ENCODE measurements around the gene MPPED1. TPM values are rescaled to one million over a fixed set of nuclear protein-coding genes. Genes with fewer than 3 reads are reported as not detected.

MPPED1 gene
- total RNA-seq, 4 donors from 2014 or later, result 0.29 to 6.8 (median 0.80) TPM; not detected in 1

GRCh38 chr22:43449831-43450225, 38.0 kb downstream of the MPPED1 start:
- H3K4me3 ChIP-seq (ENCODE audit: low read depth, poor library complexity, severe bottlenecking), result no peak overlapping the region
- TF ChIP-seq POLR2A (IDR thresholded peaks at IDR 0.05), result no peak
- TF ChIP-seq, protein P1, sequence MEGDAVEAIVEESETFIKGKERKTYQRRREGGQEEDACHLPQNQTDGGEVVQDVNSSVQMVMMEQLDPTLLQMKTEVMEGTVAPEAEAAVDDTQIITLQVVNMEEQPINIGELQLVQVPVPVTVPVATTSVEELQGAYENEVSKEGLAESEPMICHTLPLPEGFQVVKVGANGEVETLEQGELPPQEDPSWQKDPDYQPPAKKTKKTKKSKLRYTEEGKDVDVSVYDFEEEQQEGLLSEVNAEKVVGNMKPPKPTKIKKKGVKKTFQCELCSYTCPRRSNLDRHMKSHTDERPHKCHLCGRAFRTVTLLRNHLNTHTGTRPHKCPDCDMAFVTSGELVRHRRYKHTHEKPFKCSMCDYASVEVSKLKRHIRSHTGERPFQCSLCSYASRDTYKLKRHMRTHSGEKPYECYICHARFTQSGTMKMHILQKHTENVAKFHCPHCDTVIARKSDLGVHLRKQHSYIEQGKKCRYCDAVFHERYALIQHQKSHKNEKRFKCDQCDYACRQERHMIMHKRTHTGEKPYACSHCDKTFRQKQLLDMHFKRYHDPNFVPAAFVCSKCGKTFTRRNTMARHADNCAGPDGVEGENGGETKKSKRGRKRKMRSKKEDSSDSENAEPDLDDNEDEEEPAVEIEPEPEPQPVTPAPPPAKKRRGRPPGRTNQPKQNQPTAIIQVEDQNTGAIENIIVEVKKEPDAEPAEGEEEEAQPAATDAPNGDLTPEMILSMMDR (IDR thresholded peaks at IDR 0.05), result no peak
- intact Hi-C loops (cut with DNase I; ENCODE audit: low total_unique reads), result no loop called here
- no peak for DNase-seq (ENCODE audit: low spot score in 2 of 2)
- WGBS, 2 donors, result 83 to 90% methylated on average over 11 of the region's 11 CpGs

- intact Hi-C loops (cut with DNase I; ENCODE audit: low total_unique reads), result no loop called here
- TF ChIP-seq POLR2A (IDR thresholded peaks at IDR 0.05), result no peak
- TF ChIP-seq, protein P1 (IDR thresholded peaks at IDR 0.05), result no peak
- no peak overlapping the region for H3K4me3 ChIP-seq (ENCODE audit: low read depth, poor library complexity, severe bottlenecking)
- DNase-seq (ENCODE audit: low spot score in 2 of 2), result no peak
- WGBS, 2 donors, result 75 to 76% methylated on average over 18 of the region's 18 CpGs
Measured at GRCh38 chr22:43451371-43452050, 39.7 kb downstream of the MPPED1 start.

DNA sequence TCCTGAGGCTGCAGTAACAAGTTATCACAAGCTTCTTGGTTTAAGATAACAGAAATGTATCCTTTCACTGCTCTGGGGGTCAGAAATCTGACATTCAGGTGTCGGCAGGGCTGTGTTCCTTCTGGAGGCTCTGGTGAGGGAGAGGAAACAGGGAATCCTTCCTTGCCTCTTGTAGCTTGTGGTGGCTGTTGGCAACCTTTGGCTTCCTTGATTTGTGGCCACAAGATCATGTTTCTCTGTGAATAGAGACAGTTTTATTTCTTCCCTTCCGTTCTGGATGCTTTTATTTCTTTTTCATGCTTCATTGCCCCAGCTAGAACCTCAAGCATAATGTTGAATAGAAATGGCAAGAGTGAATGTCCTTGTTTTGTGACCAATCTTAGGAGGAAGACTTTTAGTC, 44.0 kb downstream of the MPPED1 start:
- no peak for TF ChIP-seq POLR2A (IDR thresholded peaks at IDR 0.05)
- TF ChIP-seq, protein P1 (IDR thresholded peaks at IDR 0.05), result no peak
- no peak overlapping the region for H3K4me3 ChIP-seq (ENCODE audit: low read depth, poor library complexity, severe bottlenecking)
- 34 to 38% methylated on average over 2 of the region's 2 CpGs for WGBS, 2 donors
- intact Hi-C loops (cut with DNase I; ENCODE audit: low total_unique reads), result no loop called here
- no peak for DNase-seq (ENCODE audit: low spot score in 2 of 2)

GRCh38 chr22:43457002-43457401, 45.2 kb downstream of the MPPED1 start:
- 85 to 91% methylated on average over 3 of the region's 3 CpGs for WGBS, 2 donors
- intact Hi-C loops (cut with DNase I; ENCODE audit: low total_unique reads), result no loop called here
- no peak overlapping the region for H3K4me3 ChIP-seq (ENCODE audit: low read depth, poor library complexity, severe bottlenecking)
- no peak for DNase-seq (ENCODE audit: low spot score in 2 of 2)
- TF ChIP-seq, protein P1 (IDR thresholded peaks at IDR 0.05), result no peak
- TF ChIP-seq POLR2A (IDR thresholded peaks at IDR 0.05), result no peak

DNA sequence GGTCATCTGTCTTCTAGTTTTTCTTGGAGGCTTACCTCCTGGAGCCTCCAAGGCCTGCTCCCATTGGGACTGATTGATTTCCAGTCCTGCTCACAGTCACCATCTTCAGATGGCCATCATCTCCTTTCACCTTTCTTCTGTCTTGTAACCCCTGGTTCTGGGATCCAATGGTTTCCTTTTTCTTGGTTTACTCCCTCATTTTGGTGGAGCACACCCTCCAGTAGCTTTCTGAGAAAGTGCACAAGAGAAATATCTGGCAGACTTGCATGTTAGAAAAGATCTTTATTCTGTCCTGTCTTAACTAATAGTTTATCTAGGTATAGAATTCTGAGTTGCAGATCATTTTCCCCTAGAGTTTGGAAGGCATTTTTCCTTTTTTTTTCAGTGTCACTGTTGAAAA, 50.9 kb downstream of the MPPED1 start:
- TF ChIP-seq, protein P1 (IDR thresholded peaks at IDR 0.05), result no peak
- no peak for TF ChIP-seq POLR2A (IDR thresholded peaks at IDR 0.05)
- no peak overlapping the region for H3K4me3 ChIP-seq (ENCODE audit: low read depth, poor library complexity, severe bottlenecking)
- DNase-seq (ENCODE audit: low spot score in 2 of 2), result no peak
- intact Hi-C loops (cut with DNase I; ENCODE audit: low total_unique reads), result no loop called here

- no peak for DNase-seq (ENCODE audit: low spot score in 2 of 2)
- intact Hi-C loops (cut with DNase I; ENCODE audit: low total_unique reads), result no loop called here
- 80 to 85% methylated on average over 8 of the region's 8 CpGs for WGBS, 2 donors
- H3K4me3 ChIP-seq (ENCODE audit: low read depth, poor library complexity, severe bottlenecking), result no peak overlapping the region
- TF ChIP-seq POLR2A (IDR thresholded peaks at IDR 0.05), result no peak
- TF ChIP-seq, protein P1 (IDR thresholded peaks at IDR 0.05), result no peak
Measured at GRCh38 chr22:43464809-43465208, 53.0 kb downstream of the MPPED1 start.
